ENCODE results near the gene FETUB. TPM values are rescaled to one million over a fixed set of nuclear protein-coding genes. Genes with fewer than 3 reads are reported as not detected.

FETUB gene
- total and polyA plus RNA-seq, 4 donors, result not detected

DNA sequence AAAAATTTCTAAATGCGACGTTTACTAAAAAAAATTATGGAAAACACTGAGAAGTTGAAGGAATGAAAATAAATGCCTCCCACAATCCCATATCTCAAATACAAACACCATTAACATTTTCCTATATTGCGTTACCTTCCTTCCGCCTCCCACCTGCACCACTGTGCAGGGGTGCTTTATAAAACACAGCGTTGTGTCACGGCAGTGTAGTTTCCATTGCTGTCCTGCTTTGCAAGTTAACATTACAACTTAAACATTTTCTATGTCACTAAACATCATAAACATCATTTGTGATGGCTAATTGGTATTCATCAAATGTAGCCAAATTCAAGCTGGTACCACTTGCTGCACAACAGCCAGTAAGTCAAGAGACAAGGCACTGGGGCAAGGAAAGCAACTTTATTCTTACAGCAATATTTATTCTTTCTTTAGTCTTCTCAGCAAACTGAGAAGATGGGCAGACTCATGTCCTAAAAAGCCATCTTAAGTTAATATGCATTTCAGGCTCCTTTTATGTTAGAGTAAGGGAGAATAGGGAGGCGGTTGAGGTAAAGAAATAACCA is 12.3 kb upstream of the FETUB start:
- WGBS, 2 donors, result 94 to 96% methylated on average over 7 of the region's 7 CpGs
- peaks cover 0 to 5% (median 0%) of the 10 kb centered on the region in 3 donors for H3K27me3 ChIP-seq (ENCODE audit: control insufficient read depth in 3 of 3, insufficient read depth in 3 of 3, low read length in 2 of 3)
- H3K27ac ChIP-seq (ENCODE audit: low read depth in 1 of 2, low read length in 1 of 2), result no peak overlapping the region
- TF ChIP-seq, protein P1, sequence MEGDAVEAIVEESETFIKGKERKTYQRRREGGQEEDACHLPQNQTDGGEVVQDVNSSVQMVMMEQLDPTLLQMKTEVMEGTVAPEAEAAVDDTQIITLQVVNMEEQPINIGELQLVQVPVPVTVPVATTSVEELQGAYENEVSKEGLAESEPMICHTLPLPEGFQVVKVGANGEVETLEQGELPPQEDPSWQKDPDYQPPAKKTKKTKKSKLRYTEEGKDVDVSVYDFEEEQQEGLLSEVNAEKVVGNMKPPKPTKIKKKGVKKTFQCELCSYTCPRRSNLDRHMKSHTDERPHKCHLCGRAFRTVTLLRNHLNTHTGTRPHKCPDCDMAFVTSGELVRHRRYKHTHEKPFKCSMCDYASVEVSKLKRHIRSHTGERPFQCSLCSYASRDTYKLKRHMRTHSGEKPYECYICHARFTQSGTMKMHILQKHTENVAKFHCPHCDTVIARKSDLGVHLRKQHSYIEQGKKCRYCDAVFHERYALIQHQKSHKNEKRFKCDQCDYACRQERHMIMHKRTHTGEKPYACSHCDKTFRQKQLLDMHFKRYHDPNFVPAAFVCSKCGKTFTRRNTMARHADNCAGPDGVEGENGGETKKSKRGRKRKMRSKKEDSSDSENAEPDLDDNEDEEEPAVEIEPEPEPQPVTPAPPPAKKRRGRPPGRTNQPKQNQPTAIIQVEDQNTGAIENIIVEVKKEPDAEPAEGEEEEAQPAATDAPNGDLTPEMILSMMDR (IDR thresholded peaks at IDR 0.05; ENCODE audit: control extremely low read depth, extremely low read depth), result no peak
- ATAC-seq (ENCODE audit: insufficient read depth, low FRiP score) (no peak), DNase-seq (no peak)
- peaks cover 0 to 2% (median 0%) of the 10 kb centered on the region in 4 donors for H3K9me3 ChIP-seq (ENCODE audit: control insufficient read depth in 4 of 4, insufficient read depth in 3 of 4, low read length in 3 of 4)
- H3K9ac ChIP-seq (ENCODE audit: insufficient read depth in 1 of 2, low read length in 2 of 2), result no peak overlapping the region
- no peaks in the 10 kb centered on the region for H3K4me1 ChIP-seq (ENCODE audit: control insufficient read depth in 5 of 5, insufficient read depth in 5 of 5, low read length in 5 of 5)
- no peak overlapping the region for H3K4me3 ChIP-seq
- H3K36me3 ChIP-seq (ENCODE audit: control insufficient read depth in 4 of 4, insufficient read depth in 4 of 4, low read length in 4 of 4), result no peaks in the 10 kb centered on the region

DNA sequence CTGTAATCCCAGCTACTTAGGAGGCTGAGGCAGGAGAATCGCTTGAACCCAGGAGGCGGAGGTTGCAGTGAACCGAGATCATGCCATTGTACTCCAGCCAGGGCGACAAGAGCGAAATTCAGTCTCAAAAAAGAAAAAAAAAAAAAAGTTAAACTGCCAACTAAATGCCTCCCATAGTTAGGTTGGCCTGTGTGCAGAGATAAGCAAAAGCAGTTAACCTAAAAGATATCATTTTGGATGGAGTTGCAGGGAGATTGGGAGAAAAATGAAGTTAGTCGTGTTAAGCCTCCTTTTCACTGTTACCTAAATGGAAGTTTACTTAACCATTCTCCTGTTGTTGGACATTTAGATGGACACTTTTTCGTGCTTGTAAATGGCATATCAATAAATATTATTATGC is 11.4 kb upstream of the FETUB start:
- ATAC-seq (ENCODE audit: insufficient read depth, low FRiP score), result no peak
- no peaks in the 10 kb centered on the region for H3K36me3 ChIP-seq (ENCODE audit: control insufficient read depth in 4 of 4, insufficient read depth in 4 of 4, low read length in 4 of 4)
- TF ChIP-seq, protein P1 (IDR thresholded peaks at IDR 0.05; ENCODE audit: control extremely low read depth, extremely low read depth), result no peak

DNA sequence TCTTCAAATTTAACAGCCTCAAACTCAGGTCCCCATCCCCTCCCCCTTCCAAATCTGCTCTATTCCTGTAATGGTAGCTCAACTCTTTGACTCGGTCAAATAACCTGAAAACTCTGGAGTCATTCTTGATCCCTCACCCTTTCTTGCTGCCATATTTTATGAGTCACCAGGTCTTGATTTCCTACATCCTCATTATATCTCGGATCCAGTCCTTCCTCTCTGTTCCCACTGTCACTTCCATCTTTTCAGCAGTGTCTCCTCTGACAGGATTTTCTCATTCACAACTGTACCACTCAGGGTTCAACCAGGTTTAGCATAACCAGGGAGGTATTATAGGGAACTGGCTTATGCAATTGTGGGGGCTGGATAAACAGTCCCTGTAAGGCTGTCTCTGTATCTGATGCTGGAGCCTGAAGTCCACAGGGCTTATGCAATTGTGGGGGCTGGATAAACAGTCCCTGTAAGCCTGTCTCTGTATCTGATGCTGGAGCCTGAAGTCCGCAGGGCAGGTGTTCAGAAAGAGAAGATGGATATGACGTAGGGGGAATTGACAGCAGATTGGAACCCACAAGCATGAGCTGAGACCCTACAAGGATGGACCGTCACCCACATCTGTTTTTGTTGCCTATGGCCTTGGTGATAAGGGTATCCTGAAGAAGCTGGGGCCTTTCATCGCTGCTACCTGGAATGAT is 9.1 kb upstream of the FETUB start:
- Histone ChIP-seq H3K9ac (ENCODE audit: insufficient read depth in 1 of 2, low read length in 2 of 2) (no peak overlapping the region), H3K27ac (ENCODE audit: low read depth in 1 of 2, low read length in 1 of 2) (no peak overlapping the region), H3K9me3 (ENCODE audit: control insufficient read depth in 4 of 4, insufficient read depth in 3 of 4, low read length in 3 of 4) (peaks cover 0 to 2% (median 0%) of the 10 kb centered on the region in 4 donors), H3K4me3 (no peak overlapping the region), H3K36me3 (ENCODE audit: control insufficient read depth in 4 of 4, insufficient read depth in 4 of 4, low read length in 4 of 4) (no peaks in the 10 kb centered on the region), H3K4me1 (ENCODE audit: control insufficient read depth in 5 of 5, insufficient read depth in 5 of 5, low read length in 5 of 5) (no peaks in the 10 kb centered on the region), H3K27me3 (ENCODE audit: control insufficient read depth in 3 of 3, insufficient read depth in 3 of 3, low read length in 2 of 3) (peaks cover 0 to 10% (median 0%) of the 10 kb centered on the region in 3 donors)
- whole genome bisulfite sequencing, 2 donors, result 76 to 87% methylated on average over 6 of the region's 6 CpGs
- DNase-seq, result no peak
- TF ChIP-seq, protein P1 (IDR thresholded peaks at IDR 0.05; ENCODE audit: control extremely low read depth, extremely low read depth), result no peak
- no peak for ATAC-seq (ENCODE audit: insufficient read depth, low FRiP score)

More for the DNA sequence above, 11.4 kb upstream of the FETUB start:
- WGBS, 2 donors, result 85 to 92% methylated on average over 7 of the region's 7 CpGs
- Histone ChIP-seq H3K9me3 (ENCODE audit: control insufficient read depth in 4 of 4, insufficient read depth in 3 of 4, low read length in 3 of 4) (peaks cover 0 to 2% (median 0%) of the 10 kb centered on the region in 4 donors), H3K27ac (ENCODE audit: low read depth in 1 of 2, low read length in 1 of 2) (no peak overlapping the region), H3K27me3 (ENCODE audit: control insufficient read depth in 3 of 3, insufficient read depth in 3 of 3, low read length in 2 of 3) (peaks cover 0 to 5% (median 0%) of the 10 kb centered on the region in 3 donors), H3K9ac (ENCODE audit: insufficient read depth in 1 of 2, low read length in 2 of 2) (no peak overlapping the region), H3K4me3 (no peak overlapping the region), H3K4me1 (ENCODE audit: control insufficient read depth in 5 of 5, insufficient read depth in 5 of 5, low read length in 5 of 5) (no peaks in the 10 kb centered on the region)
- DNase-seq, result no peak
